ENCODE measurements around the gene MBP. TPM values are rescaled to one million over a fixed set of nuclear protein-coding genes. Genes with fewer than 3 reads are reported as not detected.
A peak's percentile ranks its signal among the peaks of the same experiment; 100 is the strongest.
"Not testable (repeated sequence)": the region's sequence is repeated elsewhere in the genome, so short reads cannot be mapped to it uniquely, and the experiment has no call there.

The MBP gene
- total RNA-seq, 4 donors from 2014 or later, result 45.0 to 60.0 (median 51.9) TPM

DNA sequence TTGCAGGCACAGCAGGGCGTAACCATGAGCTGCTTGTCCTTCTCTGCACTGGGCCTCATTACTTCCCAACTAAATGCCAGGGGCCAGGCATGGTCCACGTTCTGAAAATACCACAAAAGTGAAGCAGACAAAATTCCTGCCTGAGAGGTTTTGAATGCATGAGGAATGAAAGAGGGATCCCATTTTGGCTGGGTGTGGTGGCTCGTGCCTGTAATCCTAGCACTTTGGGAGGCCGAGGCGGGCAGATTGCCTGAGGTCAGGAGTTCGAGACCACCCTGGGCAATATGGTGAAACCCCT, 139.5 kb downstream of the MBP start:
- no peak overlapping the region for H3K4me3 ChIP-seq (ENCODE audit: low read depth, poor library complexity, severe bottlenecking)
- DNase-seq (ENCODE audit: low spot score in 2 of 2), result no peak
- TF ChIP-seq, protein P1, sequence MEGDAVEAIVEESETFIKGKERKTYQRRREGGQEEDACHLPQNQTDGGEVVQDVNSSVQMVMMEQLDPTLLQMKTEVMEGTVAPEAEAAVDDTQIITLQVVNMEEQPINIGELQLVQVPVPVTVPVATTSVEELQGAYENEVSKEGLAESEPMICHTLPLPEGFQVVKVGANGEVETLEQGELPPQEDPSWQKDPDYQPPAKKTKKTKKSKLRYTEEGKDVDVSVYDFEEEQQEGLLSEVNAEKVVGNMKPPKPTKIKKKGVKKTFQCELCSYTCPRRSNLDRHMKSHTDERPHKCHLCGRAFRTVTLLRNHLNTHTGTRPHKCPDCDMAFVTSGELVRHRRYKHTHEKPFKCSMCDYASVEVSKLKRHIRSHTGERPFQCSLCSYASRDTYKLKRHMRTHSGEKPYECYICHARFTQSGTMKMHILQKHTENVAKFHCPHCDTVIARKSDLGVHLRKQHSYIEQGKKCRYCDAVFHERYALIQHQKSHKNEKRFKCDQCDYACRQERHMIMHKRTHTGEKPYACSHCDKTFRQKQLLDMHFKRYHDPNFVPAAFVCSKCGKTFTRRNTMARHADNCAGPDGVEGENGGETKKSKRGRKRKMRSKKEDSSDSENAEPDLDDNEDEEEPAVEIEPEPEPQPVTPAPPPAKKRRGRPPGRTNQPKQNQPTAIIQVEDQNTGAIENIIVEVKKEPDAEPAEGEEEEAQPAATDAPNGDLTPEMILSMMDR (IDR thresholded peaks at IDR 0.05), result no peak
- no peak for TF ChIP-seq POLR2A (IDR thresholded peaks at IDR 0.05)
- 91 to 93% methylated on average over 6 of the region's 6 CpGs for WGBS, 2 donors
- intact Hi-C loops (cut with DNase I; ENCODE audit: low total_unique reads), result no loop called here

DNA sequence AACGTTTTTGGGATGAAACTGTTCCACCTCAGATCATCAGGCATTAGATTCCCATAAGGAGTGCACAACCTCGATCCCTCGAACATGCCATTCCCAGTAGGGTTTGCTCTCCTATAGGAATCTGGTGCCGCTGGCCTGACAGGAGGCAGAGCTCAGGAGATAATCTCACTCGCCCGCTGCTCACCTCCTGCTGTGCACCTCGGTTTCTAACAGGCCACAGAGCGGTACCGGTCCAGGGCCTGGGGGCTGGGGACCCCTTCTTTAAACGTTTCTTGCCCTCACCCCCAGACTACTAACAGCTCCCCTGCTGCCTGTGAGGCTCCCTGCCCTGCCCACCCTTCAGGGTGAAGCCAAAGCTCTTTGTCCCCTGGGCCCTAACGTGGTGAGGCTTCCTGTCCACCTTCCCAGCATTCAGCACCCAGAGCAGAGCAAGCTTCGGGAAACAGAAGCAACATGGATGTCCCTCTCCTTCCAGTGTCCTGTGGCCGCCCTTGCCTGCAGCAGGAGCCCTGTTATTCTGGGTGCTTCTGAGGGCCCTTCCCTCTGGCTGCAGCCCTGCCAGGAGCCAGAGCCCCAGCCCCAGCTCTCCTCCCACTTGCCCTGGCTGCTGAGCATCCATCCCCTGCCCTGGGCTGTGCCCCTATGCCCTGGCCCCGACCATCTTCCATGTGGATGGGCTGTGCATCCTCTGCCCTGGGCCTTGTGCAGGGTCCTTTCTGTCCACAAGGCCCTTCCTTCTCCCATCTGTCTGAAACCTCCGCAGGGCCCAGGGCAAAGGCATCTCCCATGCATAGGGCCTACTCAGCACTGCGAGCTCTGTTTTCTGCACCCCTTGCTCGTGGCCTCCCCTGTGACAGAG, 140.1 kb downstream of the MBP start:
- TF ChIP-seq, protein P1 (IDR thresholded peaks at IDR 0.05), result no peak
- TF ChIP-seq POLR2A (IDR thresholded peaks at IDR 0.05), result no peak
- WGBS, 2 donors, result 85 to 87% methylated on average over 17 of the region's 17 CpGs
- intact Hi-C loops (cut with DNase I; ENCODE audit: low total_unique reads), result no loop called here
- DNase-seq (ENCODE audit: low spot score in 2 of 2), result peak in 1 of 2 donors; percentile 78
- H3K4me3 ChIP-seq (ENCODE audit: low read depth, poor library complexity, severe bottlenecking), result no peak overlapping the region

DNA sequence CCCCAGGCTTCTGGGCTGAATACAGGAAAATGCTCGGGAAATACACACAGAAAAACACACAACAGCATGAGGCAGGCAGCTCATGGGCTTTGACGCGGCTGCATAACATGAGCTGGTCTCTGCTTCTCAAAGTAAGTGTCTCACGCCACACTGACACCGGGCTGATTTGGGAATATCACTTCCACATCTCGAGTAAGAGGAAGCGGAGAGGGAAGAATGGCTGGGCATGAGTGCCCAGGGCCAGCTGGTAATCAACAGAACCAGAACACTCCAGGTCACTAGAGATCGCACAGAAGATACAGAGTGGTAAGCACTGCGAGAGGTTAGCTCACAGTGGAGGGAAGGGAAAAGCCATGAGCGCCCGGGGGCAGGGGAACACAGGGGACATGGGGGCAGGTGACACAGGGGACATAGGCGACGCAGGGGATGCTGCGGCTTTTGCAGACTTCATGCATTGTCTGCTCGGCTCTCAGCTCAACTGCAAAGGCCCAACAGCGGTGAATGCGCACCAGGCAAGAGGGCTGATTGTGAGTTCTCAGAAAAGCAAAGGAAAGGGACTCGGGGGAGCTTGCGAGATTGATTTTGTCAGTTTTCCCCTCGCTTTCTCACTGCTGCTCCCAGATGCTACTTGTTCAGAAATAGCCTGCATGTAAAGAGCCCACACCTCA, 141.4 kb downstream of the MBP start:
- intact Hi-C loops (cut with DNase I; ENCODE audit: low total_unique reads), result no loop called here
- TF ChIP-seq, protein P1 (IDR thresholded peaks at IDR 0.05), result no peak
- no peak for TF ChIP-seq POLR2A (IDR thresholded peaks at IDR 0.05)
- WGBS, 2 donors, result 84 to 90% methylated on average over 20 of the region's 20 CpGs
- no peak overlapping the region for H3K4me3 ChIP-seq (ENCODE audit: low read depth, poor library complexity, severe bottlenecking)
- DNase-seq (ENCODE audit: low spot score in 2 of 2), result peak in 1 of 2 donors; percentile 54

DNA sequence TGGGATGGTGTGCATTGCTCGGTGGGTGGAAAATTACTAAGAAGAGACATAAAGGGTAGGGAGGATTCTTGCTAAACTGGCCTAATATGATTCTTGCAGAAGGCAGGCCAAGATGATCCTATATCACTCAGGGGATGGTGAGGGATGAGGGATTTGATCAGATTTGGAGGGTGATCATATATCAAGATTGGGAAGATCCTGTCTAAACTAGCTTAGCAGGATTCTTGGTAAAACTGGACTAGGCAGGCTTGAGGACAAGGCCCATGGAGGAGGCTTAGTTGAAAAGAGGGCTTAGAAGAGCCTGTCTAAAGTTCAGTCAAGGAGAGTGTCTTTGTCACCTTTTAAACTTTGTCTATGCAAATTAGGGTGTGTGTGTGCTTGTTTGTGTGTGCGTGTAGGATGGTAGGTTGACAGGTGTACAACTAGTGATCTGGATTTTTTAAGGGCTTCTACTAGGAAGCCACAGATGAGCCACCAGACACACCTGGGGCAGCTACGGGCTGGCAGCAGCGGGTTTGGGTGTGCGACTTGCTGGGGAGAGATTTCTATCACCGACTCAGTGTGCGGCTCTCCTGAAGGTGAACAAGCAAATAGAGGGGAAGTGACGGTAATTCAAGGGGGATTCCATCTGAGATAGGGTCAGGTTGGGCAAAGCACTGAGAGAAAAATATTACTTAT, 142.1 kb downstream of the MBP start:
- intact Hi-C loops (cut with DNase I; ENCODE audit: low total_unique reads); DNase-seq (ENCODE audit: low spot score in 2 of 2): not testable (repeated sequence)
- 71 to 86% methylated on average over 8 of the region's 8 CpGs for WGBS, 2 donors

DNA sequence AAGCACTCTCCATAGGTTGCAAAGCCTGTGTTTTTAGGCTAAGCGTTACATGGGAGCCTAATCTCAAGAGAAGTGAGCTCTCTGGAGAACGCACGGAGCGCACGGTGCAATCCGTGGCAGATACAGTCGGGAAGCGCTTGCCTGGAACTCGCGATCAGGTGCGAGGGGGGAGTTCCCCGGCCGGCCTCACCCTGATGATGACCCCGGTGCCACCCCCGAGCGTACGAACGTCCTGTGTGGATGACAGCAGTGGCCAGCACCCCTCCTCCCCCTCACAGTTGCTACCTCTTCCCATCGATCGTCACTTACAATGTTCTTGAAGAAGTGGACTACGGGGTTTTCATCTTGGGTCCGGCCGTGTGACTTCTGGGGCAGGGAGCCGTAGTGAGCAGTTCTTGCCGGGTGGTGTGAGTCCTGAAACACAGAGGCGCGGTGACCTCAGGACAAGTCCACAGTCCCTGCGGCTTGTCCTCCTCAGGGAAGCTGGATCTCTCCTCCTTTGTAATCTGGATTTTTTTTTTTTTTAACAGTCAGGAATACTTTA, 142.9 kb downstream of the MBP start:
- DNase-seq (ENCODE audit: low spot score in 2 of 2), result peak in 1 of 2 donors; percentile 72
- intact Hi-C loops (cut with DNase I; ENCODE audit: low total_unique reads), result loop anchor here (10.0 kb wide), 1 partner anchor 185 kb away; no protein-coding TSS in a partner anchor
- WGBS, 2 donors, result 92 to 93% methylated on average over 28 of the region's 28 CpGs
- no peak for TF ChIP-seq POLR2A (IDR thresholded peaks at IDR 0.05)
- TF ChIP-seq, protein P1 (IDR thresholded peaks at IDR 0.05), result no peak
- no peak overlapping the region for H3K4me3 ChIP-seq (ENCODE audit: low read depth, poor library complexity, severe bottlenecking)

More for the DNA sequence above, 142.1 kb downstream of the MBP start:
- H3K4me3 ChIP-seq (ENCODE audit: low read depth, poor library complexity, severe bottlenecking), result not testable (repeated sequence)

Measured in lower leg skin (tissue), 4 donors.